Body of pancreas (tissue), 4 donors: ENCODE data around the gene CD55.

Experiments
- CTCF ChIP-seq, 7 experiments: fragments of 450-650 bp in 4 of 7; fragments of 200-600 bp in 3 of 7; sonication (generic) in 3 of 7; IDR thresholded peaks; one replicate each; pipeline ENCODE4 v1.5.1; 2016 to 2019; ENCODE audit warnings: antibody characterized with exemption in 7 of 7
- POLR2A ChIP-seq, 3 donors: fragments of 450-650 bp; IDR thresholded peaks; one replicate each; pipeline ENCODE4 v1.6.1; 2016; ENCODE audit warnings: antibody characterized with exemption in 3 of 3, mild to moderate bottlenecking in 2 of 3

- no peak for TF ChIP-seq CTCF (IDR thresholded peaks at IDR 0.05)
- TF ChIP-seq POLR2A (IDR thresholded peaks at IDR 0.05), result no peak
Measured at GRCh38 chr1:207397525-207397926, 76.0 kb downstream of the CD55 start.
